Right forelimb (tissue), 1 donor: ENCODE data around the gene CSN3.

Source experiments
- DNase-seq: peaks from one replicate; pipeline ENCODE4 v3.0.0-alpha.2; 2018

The CSN3 gene

GRCh38 chr4:70297576-70297975, 55.2 kb downstream of the CSN3 start:
- DNase-seq = no peak

- no peak for DNase-seq
Observed at GRCh38 chr4:70298051-70298450, 55.7 kb downstream of the CSN3 start.

GRCh38 chr4:70299643-70300042, 57.2 kb downstream of the CSN3 start:
- DNase-seq = no peak

- DNase-seq = no peak
Observed at GRCh38 chr4:70300215-70300614, 57.8 kb downstream of the CSN3 start.
